ENCODE data around the gene ASS1.
"Not testable (repeated sequence)": the region's sequence is repeated elsewhere in the genome, so short reads cannot be mapped to it uniquely, and the experiment has no call there.

ASS1 gene

GRCh38 chr9:130419521-130420035 is 25.2 kb upstream of the ASS1 start:
- no peak for DNase-seq

- DNase-seq, result no peak
These were observed 23.5 kb upstream of the ASS1 start for GRCh38 chr9:130421154-130421801.

GRCh38 chr9:130421802-130422276 is 22.9 kb upstream of the ASS1 start:
- DNase-seq, result no peak

DNA sequence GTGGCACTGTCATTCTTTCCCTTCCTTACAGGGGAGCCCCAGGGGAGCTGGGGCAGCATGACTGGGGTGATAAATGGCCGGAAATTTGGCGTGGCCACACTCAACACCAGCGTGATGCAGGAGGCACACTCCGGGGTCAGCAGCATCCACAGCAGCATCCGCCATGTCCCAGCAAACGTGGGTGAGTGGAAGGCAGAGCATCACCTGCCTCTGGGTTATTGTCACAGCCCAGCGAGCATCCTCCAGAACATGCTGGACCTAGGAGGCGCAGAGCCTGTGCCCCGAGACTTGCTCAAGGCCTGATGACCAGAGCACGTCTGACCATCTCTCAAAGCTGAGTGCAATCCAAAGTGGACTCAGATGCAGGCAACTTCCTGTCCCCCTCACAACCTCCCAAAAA is 22.2 kb upstream of the ASS1 start:
- no peak for DNase-seq

DNA sequence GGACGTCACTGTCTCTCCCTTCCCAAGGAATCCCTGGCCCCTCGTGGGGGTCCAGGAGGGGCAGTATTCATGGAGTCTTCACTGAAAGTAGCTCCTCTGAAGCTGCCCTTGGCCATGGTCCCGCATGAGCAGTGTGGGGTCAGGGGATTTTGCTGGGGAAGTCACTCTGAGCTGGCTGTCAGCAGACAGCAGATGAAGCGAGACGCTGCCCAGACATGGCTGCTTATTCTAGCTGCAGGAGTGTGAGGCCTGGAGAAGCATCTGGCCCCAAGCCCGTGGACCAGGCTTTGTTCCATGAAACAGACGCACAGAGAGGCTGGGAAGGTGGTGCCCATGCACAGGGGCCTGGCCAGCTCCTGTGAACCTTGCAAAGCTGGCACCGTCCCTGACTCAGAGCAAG is 21.5 kb upstream of the ASS1 start:
- no peak for DNase-seq

DNA sequence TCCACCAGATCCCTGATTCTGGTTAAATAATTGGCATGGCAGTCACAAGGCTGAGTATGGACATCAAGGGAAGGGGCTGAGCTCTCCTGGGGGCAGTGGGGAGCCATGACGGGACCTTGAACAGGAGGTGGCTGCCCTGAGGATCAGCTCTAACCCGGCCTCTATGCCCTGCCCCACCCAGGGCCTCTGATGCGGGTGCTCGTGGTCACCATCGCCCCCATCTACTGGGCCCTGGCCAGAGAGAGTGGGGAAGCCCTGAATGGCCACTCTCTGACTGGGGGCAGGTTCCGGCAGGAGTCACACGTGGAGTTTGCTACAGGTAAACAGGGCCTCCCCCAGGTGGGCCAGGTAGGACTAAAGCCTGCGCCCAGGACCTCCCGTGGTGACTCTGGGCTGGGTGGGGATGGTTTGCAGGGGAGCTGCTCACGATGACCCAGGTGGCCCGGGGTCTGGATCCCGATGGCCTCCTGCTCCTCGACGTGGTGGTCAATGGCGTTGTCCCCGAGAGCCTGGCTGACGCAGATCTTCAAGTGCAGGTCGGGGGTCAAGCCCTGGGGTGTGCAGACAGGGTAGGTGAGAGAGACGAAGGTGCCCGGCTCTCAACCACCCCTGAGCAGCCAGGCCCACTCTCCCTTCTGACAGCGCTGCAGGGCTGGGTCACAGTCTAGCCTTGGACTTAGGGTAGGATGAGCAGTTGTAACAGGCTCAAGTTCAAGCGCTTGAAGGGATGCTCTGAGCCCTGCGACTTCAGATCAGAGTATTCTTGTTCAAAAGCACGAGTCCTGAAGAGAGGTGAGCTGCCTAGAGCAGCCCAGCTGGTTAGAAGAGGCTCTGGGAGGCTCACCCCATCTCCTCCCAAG is 19.9 kb upstream of the ASS1 start:
- no peak for DNase-seq

- no peak for DNase-seq
These were observed 18.9 kb upstream of the ASS1 start for GRCh38 chr9:130425741-130426466.

DNA sequence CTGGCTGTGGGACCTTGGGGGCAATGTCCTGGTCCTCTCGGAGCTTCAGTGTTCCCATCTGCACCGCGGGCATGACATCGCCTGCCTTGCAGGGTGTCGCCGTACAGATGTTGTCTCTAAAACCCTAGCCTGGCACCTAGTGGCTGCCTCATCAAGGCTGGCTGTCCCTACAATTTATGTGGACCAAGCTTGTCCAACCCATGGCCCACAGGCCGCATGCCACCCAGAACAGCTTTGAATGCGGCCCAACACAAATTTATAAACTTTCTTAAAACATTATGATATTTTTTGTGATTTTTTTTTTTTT is 18.3 kb upstream of the ASS1 start:
- no peak for DNase-seq

- no peak for DNase-seq
These were observed 17.9 kb upstream of the ASS1 start for GRCh38 chr9:130426883-130427282.

DNA sequence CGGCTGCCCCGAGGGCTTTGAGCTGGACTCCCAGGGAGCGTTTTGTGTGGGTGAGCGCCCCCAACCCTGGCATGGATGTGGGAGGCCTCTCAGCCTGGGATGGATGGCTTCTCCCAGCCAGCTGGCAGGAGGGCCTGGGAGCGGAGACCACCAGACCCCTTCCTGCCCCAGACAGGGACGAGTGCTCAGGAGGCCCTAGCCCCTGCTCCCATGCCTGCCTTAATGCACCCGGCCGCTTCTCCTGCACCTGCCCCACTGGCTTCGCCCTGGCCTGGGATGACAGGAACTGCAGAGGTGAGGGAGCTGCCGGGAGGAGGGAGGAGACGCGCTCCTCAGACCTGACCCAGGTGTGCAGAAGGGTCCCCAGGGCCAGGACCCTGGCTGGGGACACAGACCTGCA is 17.4 kb upstream of the ASS1 start:
- DNase-seq, result no peak

- no peak for DNase-seq
These were observed 16.6 kb upstream of the ASS1 start for GRCh38 chr9:130428086-130428665.

- DNase-seq, result no peak
These were observed 15.4 kb upstream of the ASS1 start for GRCh38 chr9:130429381-130429780.

GRCh38 chr9:130429831-130430230 is 14.9 kb upstream of the ASS1 start:
- no peak for DNase-seq

GRCh38 chr9:130430232-130430631 is 14.5 kb upstream of the ASS1 start:
- DNase-seq, result no peak

- no peak for DNase-seq
These were observed 13.8 kb upstream of the ASS1 start for GRCh38 chr9:130430734-130431535.

GRCh38 chr9:130431536-130432303 is 13.0 kb upstream of the ASS1 start:
- DNase-seq, result no peak

GRCh38 chr9:130432362-130432761 is 12.4 kb upstream of the ASS1 start:
- DNase-seq, result no peak

GRCh38 chr9:130432796-130433167 is 12.0 kb upstream of the ASS1 start:
- no peak for DNase-seq

GRCh38 chr9:130433168-130433946 is 11.4 kb upstream of the ASS1 start:
- DNase-seq, result peak; percentile 7

- no peak for DNase-seq
These were observed 10.9 kb upstream of the ASS1 start for GRCh38 chr9:130433947-130434262.

DNA sequence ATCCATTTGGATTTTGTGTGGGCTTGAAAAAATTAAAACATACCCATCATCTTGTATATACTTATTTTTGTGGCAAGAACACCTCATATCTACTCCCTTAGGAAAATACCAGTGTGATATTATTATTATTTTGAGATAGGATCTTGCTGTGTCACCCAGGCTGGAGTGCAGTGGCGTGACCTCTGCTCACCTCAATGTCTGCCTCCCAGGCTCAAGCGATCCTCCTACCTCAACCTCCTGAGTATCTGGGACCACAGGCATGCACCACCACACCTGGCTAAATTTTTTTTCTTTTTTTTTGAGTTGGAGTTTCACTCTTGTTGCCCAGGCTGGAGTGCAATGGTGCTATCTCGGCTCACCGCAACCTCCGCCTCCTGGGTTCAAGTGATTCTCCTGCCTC is 10.1 kb upstream of the ASS1 start:
- DNase-seq, result not testable (repeated sequence)

Data from CD4-positive, alpha-beta T cell treated with Interleukin-21 for 1 hour (primary cell).